Activated CD4-positive, alpha-beta T cell treated with anti-CD3 and anti-CD28 coated beads for 36 hours (primary cell): ENCODE results near the gene LIPG. TPM values are rescaled to one million over a fixed set of nuclear protein-coding genes. Genes with fewer than 3 reads are reported as not detected.

Experiments used
- ATAC-seq: fragments of 200-7000 bp; cut with Tn5 transposase; one replicate; pipeline ENCODE4 v1.10.0; 2021; ENCODE audit warnings: mild to moderate bottlenecking, moderate library complexity
- CTCF ChIA-PET: fragments of 350-600 bp; sonication (Branson Sonifier 250); formaldehyde crosslinking; loops from one replicate; lab custom pipeline; 2021; ENCODE audit warnings: antibody characterized with exemption; lab: Charles Lee
- POLR2A ChIA-PET: fragments of 350-600 bp; sonication (Branson Sonifier 250); formaldehyde crosslinking; loops from one replicate; lab custom pipeline; 2021; ENCODE audit warnings: antibody characterized with exemption, inconsistent platforms; lab: Charles Lee
- DNase-seq: peaks from one replicate; pipeline ENCODE4 v3.0.0-alpha.2; 2020
- H3K27ac Mint-ChIP-seq: one replicate; pipeline ENCODE4 v1.8.0; 2021; ENCODE audit warnings: mixed read lengths
- H3K27me3 Mint-ChIP-seq: one replicate; pipeline ENCODE4 v1.8.0; 2021; ENCODE audit warnings: mixed read lengths
- H3K36me3 Mint-ChIP-seq: one replicate; pipeline ENCODE4 v1.8.0; 2021; ENCODE audit warnings: low read depth, mixed read lengths
- H3K4me1 Mint-ChIP-seq: one replicate; pipeline ENCODE4 v1.8.0; 2021; ENCODE audit warnings: mixed read lengths
- H3K4me3 Mint-ChIP-seq: one replicate; pipeline ENCODE4 v1.8.0; 2021; ENCODE audit warnings: mild to moderate bottlenecking, moderate library complexity, mixed read lengths
- H3K9me3 Mint-ChIP-seq: one replicate; pipeline ENCODE4 v1.8.0; 2021; ENCODE audit warnings: low read depth, mixed read lengths
- intact Hi-C, 2 experiments: fragments of 100-400 bp; cut with DNase I in 1 of 2; cut with micrococcal nuclease in 1 of 2; formaldehyde crosslinking; loops; one replicate each; pipeline versions ENCODE4 v1.14.2 to v1.15.1; 2022 to 2024; cut with DNase I, micrococcal nuclease
- total RNA-seq, 2 experiments: library from RNA; stranded (reverse); gene quantifications; one replicate each; pipeline ENCODE4 v1.2.3, GENCODE V29; 2021

Gene LIPG
- total RNA-seq, 2 experiments from 2014 or later, result 0.71 to 0.79 TPM

DNA sequence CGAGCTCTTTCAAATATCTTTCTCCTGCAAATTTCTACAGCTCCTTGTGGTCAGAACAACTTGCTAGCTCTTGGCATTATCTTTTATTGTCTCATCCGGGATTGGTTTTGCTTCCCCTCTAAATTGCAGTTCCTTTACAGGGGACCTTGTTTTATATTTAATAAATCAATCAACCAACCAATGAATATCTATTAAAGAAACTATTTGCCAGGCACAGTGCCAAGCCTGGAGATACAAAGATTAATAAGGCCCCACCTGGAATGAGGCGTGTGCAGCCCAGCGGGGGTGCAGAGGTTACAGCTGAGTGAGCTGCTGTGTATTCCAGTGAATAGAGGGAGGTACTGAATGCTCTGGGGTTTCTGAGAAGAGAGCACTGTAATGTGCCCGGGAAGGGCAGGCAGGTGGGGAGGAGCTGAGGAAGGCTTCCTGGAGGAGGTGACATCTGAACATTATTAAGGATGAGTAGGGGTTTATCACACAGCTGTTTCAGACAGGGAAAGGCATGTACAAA is 51.8 kb downstream of the LIPG start:
- ChIA-PET POLR2A (no interaction called here), CTCF (interaction anchor here (0.6 kb wide), 1 partner anchor 489 kb away, joined by 3 read pairs; no protein-coding TSS in a partner anchor)
- intact Hi-C loops, result no loop called here
- Mint-ChIP-seq H3K4me1 (no peaks in the 10 kb centered on the region), H3K27ac (no peak overlapping the region), H3K36me3 (no peaks in the 10 kb centered on the region), H3K27me3 (peaks cover 4% of the 10 kb centered on the region), H3K4me3 (no peak overlapping the region), H3K9me3 (no peaks in the 10 kb centered on the region)
- no peak for DNase-seq
- ATAC-seq, result no peak

DNA sequence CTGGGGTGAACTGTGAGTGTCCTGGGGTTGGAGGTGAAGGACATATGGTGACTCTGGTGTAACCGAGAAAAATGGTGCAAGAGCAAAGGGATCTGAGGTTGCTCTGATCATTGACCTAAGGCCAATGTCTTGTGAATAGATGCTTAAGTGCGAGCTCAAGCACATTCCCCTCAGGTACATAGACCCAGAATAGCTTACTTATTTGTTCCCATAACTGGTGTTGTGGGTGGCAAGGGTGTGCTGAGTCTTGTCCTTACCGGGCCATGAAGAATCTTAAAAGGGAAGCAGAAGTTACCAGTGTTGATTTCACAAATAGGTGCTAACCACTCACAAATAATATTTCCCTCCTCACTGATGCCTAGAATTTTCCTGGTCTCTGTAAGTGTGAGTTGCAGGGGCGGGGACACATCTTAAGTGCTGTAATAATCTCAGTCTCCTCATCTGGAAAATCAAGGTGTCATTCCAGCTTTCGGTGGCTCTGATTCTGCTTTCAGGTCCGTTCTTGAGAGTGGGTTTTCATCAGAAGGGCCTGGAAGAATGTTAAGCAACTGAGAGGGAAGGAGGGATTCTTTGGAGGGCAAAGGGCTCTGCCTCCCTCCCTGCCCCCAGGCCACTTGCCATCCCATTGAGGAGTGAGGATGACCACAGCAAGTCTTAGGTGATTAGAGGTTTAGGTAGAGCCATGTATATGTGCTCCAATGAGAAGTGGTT is 54.9 kb downstream of the LIPG start:
- intact Hi-C loops, result no loop called here
- Mint-ChIP-seq H3K4me1 (peaks cover 3% of the 10 kb centered on the region), H3K4me3 (no peak overlapping the region), H3K36me3 (no peaks in the 10 kb centered on the region), H3K9me3 (no peaks in the 10 kb centered on the region), H3K27me3 (peaks cover 11% of the 10 kb centered on the region), H3K27ac (no peak overlapping the region)
- DNase-seq (no peak), ATAC-seq (no peak)
- POLR2A ChIA-PET, result no interaction called here
- CTCF ChIA-PET, result no interaction called here

DNA sequence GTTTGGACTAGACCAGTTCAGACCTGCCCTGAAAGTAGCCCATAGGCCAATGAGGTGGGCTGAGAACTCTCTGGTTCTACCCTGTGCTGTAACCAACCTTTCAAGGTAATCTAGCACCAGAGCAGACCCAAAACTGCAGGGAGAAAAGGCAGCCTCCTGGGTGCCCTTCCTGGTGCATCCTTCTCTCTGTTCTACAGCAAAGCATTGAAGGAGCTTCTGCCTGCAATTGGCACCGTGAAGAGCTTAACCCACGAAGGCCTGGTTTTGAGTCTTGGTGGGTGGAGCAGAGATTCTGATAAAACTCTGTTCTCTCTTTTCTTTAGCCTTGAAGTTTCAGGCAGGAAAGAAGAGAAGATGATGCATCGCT is 55.5 kb downstream of the LIPG start:
- CTCF ChIA-PET, result no interaction called here
- Mint-ChIP-seq H3K27me3 (peaks cover 12% of the 10 kb centered on the region), H3K27ac (no peak overlapping the region), H3K9me3 (no peaks in the 10 kb centered on the region), H3K4me3 (no peak overlapping the region), H3K4me1 (peaks cover 3% of the 10 kb centered on the region), H3K36me3 (no peaks in the 10 kb centered on the region)
- POLR2A ChIA-PET, result interaction anchor here (0.7 kb wide), 1 partner anchor 91 kb away, joined by 3 read pairs; no protein-coding TSS in a partner anchor
- ATAC-seq (no peak), DNase-seq (no peak)
- intact Hi-C loops, result no loop called here

DNA sequence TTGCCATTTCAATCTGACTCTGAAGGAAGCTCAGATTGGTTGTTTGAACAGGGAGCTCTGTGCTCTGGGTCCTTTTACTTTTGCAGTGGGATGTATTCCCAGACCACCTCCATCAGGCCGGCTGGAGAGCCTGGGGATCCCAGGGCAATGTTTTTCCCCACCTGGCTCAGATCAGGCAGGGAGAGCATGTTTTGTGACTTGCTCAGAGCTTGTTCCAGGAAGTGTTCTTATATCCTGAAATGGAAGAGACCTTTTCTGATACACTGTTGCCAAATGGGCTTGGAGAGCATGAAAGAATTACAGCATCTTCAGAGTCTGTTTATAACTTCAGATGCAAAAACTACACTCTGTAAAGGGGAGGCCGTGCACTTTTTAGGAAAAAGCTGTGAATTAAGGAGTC is 56.0 kb downstream of the LIPG start:
- H3K4me3 Mint-ChIP-seq, result no peak overlapping the region
- intact Hi-C loops, result no loop called here
- ATAC-seq (no peak), DNase-seq (no peak)
- peaks cover 18% of the 10 kb centered on the region for H3K27me3 Mint-ChIP-seq
- H3K36me3 Mint-ChIP-seq, result no peaks in the 10 kb centered on the region
- H3K9me3 Mint-ChIP-seq, result no peaks in the 10 kb centered on the region
- ChIA-PET POLR2A (interaction anchor here (0.7 kb wide), 1 partner anchor 91 kb away, joined by 3 read pairs; no protein-coding TSS in a partner anchor), CTCF (no interaction called here)
- H3K4me1 Mint-ChIP-seq, result peaks cover 3% of the 10 kb centered on the region
- no peak overlapping the region for H3K27ac Mint-ChIP-seq

DNA sequence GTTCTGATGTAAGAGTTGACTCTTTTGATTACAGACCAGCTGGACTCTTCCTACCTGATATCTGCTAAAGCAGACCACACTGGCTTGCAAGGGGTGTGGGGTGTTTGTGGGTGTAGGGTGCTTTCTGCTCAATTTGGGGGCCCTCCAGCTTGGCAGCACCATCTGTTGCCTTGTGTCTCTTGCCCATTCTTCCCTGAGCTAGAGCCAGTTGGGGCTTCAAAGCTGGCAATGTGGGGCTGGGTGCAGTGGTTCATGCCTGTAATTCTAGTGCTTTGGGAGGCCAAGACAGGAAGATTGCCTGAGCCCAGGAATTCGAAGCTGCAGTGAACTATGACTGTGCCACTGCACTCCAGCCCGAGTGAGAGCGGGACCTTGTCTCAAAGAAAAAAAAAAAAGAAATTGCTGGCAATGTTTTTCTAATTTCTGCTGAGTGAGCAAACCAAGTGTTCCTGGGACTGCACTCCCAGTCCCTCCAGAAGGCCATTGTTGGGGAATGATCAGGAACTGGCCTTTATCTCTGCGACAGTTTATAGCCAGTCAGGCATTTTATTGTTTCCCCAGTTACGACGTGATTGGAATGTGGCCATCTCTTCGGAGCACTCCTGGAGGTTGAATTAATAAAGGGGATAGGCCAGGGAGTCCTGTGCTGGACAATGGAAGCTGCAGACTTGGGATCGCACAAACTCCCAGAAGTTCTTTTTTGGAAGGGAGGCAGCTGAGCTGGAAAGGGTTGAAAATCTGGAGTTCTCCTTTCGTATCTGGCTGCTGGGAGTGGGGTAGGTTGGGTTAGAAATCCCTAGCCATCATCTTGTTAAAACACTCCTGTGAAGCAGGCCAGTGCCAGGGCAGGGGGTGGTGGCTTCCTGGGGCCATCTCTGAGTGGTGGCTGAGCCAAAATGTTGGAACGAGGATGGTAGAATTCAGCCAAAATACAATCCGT is 57.2 kb downstream of the LIPG start:
- Mint-ChIP-seq H3K27ac (no peak overlapping the region), H3K9me3 (no peaks in the 10 kb centered on the region), H3K4me1 (peaks cover 3% of the 10 kb centered on the region), H3K36me3 (no peaks in the 10 kb centered on the region), H3K27me3 (peaks cover 19% of the 10 kb centered on the region), H3K4me3 (no peak overlapping the region)
- ChIA-PET CTCF (interaction anchor here (0.6 to 0.7 kb wide), 2 partner anchors 67 to 218 kb away, joined by 3 read pairs; no protein-coding TSS in a partner anchor), POLR2A (no interaction called here)
- no peak for DNase-seq
- intact Hi-C loops, result no loop called here
- ATAC-seq, result no peak

DNA sequence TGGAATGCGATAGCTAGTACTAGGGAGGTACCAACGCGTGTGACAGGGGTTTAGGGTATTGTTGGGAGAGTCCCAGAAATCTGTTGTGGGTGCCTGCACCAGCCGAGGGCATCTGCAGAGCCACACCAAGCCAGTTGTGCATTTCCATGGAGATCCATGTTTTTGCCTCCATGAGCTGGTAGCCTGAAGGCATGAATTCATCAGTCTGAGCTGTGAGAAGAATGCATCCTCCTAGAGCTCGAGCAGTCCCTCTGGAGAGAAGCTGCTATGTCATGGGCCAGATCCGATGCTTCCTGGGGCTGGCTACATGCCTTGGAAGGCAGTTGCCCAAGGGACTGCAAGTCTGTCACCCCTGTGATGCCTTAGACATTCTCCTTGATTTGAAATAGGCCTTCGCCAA is 57.9 kb downstream of the LIPG start:
- ChIA-PET POLR2A (no interaction called here), CTCF (interaction anchor here (0.6 kb wide), 1 partner anchor 217 kb away, joined by 3 read pairs; no protein-coding TSS in a partner anchor)
- Mint-ChIP-seq H3K27ac (no peak overlapping the region), H3K36me3 (no peaks in the 10 kb centered on the region), H3K27me3 (peaks cover 20% of the 10 kb centered on the region), H3K4me1 (peaks cover 3% of the 10 kb centered on the region), H3K4me3 (no peak overlapping the region), H3K9me3 (no peaks in the 10 kb centered on the region)
- intact Hi-C loops, result no loop called here
- no peak for ATAC-seq
- no peak for DNase-seq

DNA sequence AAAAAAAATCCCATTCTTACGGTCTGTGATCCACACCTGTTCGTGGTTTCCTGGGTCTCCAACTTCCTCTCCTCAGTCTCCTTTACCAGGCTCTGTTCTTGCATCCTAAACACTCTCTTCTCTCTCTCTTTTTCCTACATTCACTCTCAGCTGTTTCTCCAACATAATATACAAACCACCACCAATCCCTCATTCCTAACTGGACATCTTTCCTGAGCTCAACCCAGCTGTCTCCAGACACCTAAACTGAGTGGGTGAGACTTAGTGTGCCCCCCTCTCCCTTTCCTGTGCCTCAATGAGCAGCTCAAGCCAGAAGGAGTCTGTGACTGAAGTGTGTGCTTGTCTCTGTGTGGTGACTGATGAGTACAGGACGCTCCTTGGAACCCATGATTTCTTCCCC is 59.4 kb downstream of the LIPG start:
- Mint-ChIP-seq H3K9me3 (no peaks in the 10 kb centered on the region), H3K4me3 (no peak overlapping the region), H3K4me1 (peaks cover 3% of the 10 kb centered on the region), H3K27ac (no peak overlapping the region), H3K27me3 (peaks cover 21% of the 10 kb centered on the region), H3K36me3 (no peaks in the 10 kb centered on the region)
- DNase-seq (no peak), ATAC-seq (no peak)
- ChIA-PET POLR2A (no interaction called here), CTCF (interaction anchor here (0.7 kb wide), 2 partner anchors 12 to 1904 kb away, joined by 4 read pairs; no protein-coding TSS in a partner anchor)
- intact Hi-C loops, result no loop called here

DNA sequence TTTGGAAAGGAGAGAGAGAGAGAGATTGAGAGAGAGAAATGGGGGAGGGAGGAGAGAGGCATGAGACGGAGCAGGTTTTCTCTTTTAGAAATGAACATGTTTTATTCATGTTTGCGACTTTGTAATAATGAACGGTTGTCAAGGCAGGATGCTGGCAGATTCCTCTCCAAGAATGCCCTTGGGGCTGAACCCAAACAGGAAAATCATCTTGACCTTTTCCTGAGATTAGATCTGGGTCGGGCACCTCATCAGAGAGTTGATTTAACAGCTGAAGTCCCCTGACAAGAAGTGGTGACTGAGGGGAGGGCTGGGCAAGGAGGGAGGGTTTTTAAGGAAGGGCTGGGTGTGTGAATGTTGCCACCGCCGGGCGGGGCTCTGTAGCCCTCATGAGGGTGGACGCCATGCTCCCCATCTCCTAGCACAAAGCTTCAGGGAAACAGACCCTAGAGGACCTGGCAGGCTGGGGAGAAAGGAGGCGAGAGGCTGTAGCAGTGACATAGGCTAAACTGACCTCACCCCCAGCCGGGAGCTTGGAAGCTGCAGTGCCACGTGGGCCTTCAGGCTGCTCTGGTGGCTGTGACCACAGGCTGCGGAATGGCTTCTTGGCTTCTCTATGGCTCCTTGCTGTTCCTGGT is 60.0 kb downstream of the LIPG start:
- DNase-seq (no peak), ATAC-seq (no peak)
- peaks cover 21% of the 10 kb centered on the region for H3K27me3 Mint-ChIP-seq
- no peak overlapping the region for H3K27ac Mint-ChIP-seq
- intact Hi-C loops, result no loop called here
- H3K4me1 Mint-ChIP-seq, result peaks cover 3% of the 10 kb centered on the region
- no peaks in the 10 kb centered on the region for H3K9me3 Mint-ChIP-seq
- no peak overlapping the region for H3K4me3 Mint-ChIP-seq
- CTCF ChIA-PET, result interaction anchor here (0.7 kb wide), 1 partner anchor 1904 kb away, joined by 4 read pairs; no protein-coding TSS in a partner anchor
- no peaks in the 10 kb centered on the region for H3K36me3 Mint-ChIP-seq
- POLR2A ChIA-PET, result no interaction called here

DNA sequence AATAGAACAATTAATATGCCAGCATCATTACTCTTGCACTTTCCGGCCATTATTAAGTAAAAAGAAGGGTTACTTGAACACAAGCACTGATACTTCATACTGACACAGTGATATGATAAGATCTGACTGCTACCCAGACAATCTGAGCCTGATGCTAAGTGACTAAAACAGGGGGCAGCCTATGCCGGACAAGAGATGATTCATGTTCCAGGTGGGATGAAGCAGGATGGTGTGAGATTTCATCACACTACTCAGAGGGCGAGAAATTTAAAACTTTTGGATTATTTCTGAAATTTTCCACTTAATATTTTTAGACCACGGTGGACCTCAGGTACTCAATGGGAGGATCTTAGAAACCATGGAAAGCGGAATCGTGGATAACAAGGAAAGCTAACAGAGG is 61.7 kb downstream of the LIPG start:
- POLR2A ChIA-PET, result no interaction called here
- CTCF ChIA-PET, result no interaction called here
- H3K27ac Mint-ChIP-seq, result no peak overlapping the region
- intact Hi-C loops, result no loop called here
- H3K4me1 Mint-ChIP-seq, result peaks cover 3% of the 10 kb centered on the region
- ATAC-seq (no peak), DNase-seq (no peak)
- H3K9me3 Mint-ChIP-seq, result no peaks in the 10 kb centered on the region
- no peaks in the 10 kb centered on the region for H3K36me3 Mint-ChIP-seq
- no peak overlapping the region for H3K4me3 Mint-ChIP-seq
- H3K27me3 Mint-ChIP-seq, result peaks cover 20% of the 10 kb centered on the region

DNA sequence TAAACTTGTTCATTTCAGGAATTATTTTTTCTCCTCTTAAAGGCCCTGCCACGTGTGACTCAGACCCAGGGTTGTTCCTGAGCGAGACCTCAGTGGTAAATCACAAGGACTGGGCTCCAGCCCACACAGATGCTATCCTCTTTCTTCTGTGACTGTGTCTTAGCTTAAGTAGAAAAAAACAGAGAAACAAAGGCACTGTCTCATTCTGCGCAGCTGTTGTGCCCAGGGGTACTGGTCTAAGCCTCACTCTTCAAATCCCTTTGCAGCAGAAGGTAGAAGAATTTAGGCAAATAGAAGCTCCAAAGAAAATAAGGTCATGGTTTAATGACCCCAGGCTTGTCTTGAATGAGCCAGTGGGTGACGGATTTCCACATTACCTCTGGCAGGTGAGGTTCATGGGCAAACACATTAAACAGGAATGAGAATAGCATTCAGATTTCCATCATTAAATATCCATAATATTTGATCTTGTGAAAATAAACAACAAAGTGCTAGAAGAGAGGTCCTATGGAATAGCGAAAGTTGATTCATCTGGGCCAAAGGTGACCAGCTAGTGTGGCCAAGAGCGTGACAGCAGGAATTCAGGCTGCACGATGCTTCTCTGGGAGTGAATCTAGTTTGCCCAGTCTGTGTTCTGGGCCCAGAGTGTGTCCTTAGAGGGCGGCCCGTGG is 63.3 kb downstream of the LIPG start:
- Mint-ChIP-seq H3K36me3 (no peaks in the 10 kb centered on the region), H3K27me3 (peaks cover 20% of the 10 kb centered on the region), H3K4me3 (no peak overlapping the region), H3K9me3 (no peaks in the 10 kb centered on the region), H3K4me1 (peaks cover 3% of the 10 kb centered on the region), H3K27ac (no peak overlapping the region)
- DNase-seq (no peak), ATAC-seq (no peak)
- POLR2A ChIA-PET, result no interaction called here
- CTCF ChIA-PET, result no interaction called here
- intact Hi-C loops, result no loop called here
